Stimulated activated naive CD4-positive, alpha-beta T cell (primary cell): Measurements from ENCODE around the gene ZNF823.

ENCODE experiments used
- DNase-seq, 6 experiments: peaks; one replicate each; lab custom pipeline; 2025; lab: John Stamatoyannopoulos, UW

ZNF823 gene

DNA sequence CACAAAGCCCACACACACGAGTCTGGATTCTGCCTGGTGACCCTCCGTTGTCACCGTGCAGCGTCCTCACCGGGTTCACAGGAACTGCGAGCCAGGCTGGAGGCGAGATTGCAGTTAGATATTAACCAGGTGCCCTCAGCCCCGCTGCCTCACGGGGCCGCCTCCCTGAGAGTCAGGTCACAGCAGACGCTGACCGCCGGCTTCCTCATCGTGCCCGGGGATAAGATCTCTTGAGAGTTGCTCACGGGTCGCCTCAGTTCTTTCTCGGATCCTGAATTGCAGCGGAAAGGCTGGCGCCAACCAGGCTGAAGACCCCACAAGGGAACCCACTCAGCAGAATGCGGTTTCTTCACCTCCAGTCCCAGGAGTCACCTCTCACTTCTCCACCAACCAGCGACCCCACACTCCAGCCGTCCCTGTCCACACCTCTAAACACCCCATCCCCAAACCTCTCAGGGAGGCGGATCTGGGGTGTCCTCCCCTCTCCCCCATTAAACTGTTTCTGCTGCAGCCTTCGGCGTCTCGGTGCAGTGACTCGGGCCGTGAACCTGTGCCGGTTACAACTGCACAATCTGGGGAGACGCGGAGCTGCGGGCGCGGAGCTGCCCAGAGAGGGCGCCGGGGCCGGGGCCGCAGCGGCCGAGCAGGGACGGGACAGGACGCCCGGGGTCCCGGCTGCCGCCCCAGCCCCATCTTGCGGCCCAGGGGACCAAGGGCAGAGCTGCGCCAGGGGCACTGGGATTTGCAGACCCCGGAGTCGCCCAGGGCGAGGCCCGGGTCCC, 591 bp downstream of the ZNF823 start:
- DNase-seq = peak in 5 of 6 experiments; percentile 1 to 66 (median 36)

DNA sequence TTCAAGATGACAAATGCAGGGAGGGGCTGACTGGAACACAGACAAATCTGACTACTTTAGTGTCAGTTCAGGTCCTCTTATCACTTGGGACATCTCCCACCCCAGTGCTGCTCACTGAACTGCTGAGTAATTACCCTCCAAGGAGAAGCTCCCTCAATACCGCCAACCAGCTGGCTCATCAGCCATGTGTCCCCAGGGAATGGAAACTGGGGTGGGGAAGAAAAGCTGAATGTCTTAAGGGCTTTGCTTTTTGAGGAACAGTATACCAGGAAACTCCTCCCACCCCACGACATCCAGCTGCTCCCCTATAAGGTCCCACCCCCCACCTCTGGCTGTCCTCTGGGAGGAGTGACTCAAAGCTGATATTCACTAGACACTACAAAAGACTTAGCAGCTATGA, 2.0 kb downstream of the ZNF823 start:
- DNase-seq = no peak

DNA sequence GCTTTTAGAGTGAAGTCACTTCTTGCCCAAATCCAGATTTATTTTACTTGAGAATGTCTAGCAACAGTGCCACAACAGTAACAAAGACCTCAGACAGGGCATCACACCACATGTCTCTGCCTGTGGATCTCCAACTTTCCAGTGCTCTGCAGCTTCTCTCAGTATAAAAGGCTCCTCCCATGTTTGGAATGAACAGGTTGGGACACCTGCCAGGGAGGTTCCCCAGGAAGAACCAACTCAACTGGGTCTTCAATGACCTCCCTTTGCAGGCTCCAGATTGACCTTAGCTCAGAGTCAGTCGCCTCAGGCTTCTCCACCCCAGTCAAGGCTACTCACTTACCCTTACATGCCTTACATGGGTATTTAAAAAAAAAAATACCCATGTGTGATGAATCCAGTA, 3.4 kb downstream of the ZNF823 start:
- DNase-seq = no peak

DNA sequence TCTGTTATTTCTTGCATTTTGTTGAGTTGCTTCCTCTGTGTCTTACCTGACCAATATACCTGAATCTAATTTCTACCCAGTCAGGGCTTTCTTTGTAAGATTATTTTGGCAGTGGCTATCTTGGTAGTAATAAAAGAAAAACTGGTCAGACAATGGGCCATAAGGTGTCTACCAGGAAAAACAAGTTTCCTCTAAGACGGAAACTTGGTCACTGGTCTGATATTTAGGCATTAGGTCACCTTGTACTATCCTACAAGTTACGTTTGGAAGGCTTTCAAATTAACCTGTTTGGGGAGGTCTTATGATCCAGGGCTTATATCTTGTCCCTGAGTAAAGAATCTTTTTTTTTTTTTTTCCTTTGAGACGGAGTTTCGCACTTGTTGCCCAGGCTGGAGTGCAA, 9.2 kb downstream of the ZNF823 start:
- DNase-seq = no peak

DNA sequence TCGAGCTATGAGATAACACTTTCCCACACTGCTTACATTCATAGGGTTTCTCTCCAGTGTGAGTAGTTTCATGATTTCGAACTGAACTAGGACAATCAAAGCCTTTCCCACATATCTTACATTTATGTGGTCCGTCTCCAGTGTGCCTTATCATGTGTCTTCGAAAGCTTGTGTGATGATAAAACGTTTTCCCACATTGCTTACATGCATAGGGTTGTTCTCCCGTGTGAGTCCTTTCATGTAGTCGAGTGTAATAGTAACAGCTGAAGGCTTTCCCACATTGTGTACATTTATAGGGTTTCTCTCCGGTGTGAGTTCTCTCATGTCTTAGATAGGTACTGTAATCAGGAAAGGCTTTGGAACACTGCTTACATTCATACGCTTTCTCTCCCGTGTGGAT, 16.3 kb downstream of the ZNF823 start:
- no peak for DNase-seq

DNA sequence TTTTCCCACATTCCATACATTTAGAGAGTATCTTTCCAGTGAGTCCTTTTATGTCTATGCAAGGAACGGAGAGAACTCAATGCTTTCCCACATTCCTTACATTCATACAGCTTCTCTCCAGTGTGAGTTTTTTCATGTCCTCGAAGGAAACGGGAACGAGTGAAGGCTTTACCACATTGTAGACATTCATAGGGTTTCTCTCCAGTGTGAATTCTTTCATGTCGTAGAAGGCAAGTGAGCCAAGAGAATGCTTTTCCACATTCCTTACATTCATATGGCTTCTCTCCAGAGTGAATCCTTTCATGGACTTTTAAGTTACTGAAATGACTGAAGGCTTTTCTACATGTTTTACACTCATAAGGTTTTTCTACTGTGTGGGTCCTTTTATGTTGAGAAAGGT, 17.1 kb downstream of the ZNF823 start:
- no peak for DNase-seq

DNA sequence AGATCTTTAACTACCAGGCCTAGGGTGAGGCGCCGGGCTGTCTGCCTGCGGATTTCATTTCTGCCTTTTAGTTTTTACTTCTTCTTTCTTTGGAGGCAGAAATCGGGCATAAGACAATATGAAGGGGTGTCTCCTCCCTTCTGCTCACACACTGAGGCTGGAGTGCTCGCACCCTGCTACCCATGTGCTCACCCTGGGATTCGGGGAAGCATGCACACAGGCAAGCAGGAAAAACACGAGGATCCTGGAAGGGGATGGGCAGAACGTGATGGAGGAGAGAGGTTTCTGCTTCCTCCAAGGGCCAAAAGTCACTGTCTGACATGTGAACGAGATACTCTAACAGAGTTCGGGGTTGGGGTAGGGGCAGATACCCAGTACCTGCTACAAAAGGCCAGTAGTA, 28.4 kb downstream of the ZNF823 start:
- no peak for DNase-seq

DNA sequence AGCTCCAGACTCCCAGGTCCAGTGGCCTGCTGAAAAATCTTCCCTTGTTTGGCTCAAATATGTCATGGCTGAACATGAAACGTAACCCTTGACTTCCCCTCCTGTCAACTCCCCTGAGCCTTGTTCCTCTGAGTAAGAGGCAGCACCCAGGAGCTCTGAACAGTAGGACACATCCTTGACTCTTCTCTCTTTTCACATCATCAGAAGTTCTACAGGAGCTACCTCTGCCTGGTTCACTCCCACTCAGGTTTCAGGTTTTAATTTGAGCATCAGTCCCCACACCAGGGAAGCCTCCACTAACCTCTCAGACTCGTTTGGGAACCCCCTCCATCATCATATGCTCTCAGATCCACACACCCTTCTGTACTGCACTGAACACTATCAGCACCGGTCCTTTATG, 30.3 kb downstream of the ZNF823 start:
- DNase-seq = no peak

DNA sequence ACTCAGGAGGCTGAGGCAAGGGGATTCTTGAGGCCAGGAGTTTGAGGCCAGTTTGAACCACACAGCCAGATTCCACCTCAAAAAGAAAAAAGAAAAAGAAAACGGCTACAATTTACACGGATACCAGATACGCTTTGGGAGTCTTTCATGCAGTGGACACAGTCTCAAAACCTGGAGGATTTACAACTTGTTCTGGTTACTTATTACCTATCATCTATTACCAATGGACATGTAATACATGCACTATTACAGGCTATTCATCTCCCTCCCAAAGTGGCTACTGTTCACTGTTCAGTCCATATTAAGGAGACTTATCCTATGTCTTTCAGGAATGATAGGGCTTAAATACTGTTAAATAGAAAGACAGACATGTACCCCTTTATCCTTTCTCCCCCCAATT, 33.3 kb downstream of the ZNF823 start:
- DNase-seq = no peak

DNA sequence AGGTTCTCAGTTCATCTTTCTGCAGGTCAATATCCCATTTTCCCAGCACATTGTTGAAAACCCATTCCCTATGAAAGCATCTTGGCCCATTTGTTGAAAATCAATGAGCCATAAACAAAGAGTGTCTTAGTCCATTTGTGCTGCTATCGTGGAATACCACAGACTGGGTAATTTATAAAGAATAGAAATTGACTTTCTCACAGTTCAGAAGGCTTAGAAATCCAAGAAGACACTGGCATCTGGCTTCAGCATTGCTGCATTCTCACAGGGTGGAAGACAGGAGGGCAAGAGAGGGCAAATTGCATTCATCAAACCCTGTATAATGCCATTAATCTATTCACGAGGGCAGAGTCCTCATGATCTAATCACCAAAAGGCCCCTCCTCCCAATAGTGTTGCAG, 34.1 kb downstream of the ZNF823 start:
- no peak for DNase-seq

DNA sequence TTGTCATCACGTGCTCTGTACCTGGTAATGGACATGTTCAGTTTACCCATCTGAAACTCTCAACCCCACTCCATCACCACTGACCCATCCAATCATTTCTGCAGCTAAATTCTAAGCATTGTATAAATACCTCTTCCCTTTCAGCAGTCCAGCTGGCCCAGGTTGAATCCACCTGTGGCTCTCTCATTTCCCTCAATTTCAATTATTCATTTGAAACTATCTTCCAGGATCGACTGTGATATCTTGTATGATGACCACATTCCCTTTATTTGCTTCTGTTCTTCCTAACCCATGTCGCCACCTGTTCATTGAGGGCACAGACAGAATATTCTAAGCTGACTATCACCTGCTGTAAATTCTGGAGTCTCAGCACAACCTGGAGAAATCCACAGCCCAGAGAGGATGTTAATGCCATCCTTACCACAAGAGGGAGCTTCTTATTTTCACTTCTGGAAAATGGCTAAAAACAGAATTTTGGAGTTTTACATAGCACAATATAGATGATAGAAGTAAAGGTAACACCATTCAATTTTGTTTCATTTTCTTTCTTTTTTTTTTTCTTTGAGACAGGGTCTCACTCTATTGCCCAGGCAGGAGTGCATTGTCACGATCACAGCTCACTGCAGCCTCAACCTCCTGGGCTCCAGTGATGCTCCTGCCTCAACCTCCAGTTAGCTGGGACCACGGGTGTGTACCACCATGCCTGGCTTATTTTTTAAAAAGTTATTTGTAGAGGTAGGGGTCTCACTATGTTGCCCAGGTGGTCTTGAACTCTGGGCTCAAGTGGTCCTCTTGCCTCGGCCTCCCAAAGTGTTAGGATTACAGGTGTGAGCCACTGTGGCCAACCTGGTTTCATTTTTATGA, 38.6 kb downstream of the ZNF823 start:
- DNase-seq = peak in 2 of 6 experiments; percentile 29 to 33

DNA sequence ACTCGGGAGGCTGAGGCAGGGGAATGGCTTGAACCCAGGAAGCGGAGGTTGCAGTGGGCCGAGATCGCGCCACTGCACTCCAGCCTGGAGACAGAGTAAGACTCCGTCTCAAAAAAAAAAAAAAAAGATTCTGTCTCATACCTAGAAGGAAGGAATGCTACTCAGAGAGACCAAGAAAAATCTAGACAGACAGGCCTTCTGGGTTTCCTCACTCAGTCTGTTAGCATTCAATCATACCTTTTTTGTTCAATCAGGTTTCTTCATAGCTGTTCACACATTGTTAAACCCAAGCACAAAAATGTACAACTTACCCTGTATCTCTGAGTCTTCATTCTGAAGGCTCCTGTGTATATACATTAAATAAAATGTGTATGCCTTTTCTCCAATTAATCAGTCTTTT, 40.5 kb downstream of the ZNF823 start:
- no peak for DNase-seq

DNA sequence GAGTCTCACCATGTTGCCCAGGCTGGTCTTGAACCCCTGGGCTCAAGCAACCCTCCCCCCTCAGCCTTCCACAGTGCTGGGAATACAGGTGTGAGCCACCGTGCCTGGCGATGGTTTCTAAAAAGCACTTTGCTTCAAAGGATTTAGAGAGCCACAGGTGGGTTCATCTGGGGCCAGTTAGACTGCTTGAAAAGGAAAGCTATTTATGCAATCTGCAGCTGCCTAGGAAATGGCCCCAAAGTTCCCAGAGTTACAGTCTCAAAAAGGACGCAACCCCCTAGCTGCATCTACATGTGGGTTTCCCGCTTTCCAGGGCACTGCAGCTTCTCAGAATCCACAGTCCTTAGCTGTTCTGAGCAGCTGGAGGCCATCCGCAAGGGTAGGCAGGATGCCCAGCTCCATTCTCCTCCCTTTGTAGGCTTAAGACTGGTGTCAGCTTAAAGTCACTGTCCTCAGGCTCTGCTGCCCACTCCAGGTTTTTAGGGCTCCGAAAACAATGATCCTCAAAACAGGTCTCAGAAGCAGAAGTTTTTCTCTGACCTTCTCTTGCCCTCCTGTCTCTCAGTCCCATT, 41.4 kb downstream of the ZNF823 start:
- DNase-seq = no peak

DNA sequence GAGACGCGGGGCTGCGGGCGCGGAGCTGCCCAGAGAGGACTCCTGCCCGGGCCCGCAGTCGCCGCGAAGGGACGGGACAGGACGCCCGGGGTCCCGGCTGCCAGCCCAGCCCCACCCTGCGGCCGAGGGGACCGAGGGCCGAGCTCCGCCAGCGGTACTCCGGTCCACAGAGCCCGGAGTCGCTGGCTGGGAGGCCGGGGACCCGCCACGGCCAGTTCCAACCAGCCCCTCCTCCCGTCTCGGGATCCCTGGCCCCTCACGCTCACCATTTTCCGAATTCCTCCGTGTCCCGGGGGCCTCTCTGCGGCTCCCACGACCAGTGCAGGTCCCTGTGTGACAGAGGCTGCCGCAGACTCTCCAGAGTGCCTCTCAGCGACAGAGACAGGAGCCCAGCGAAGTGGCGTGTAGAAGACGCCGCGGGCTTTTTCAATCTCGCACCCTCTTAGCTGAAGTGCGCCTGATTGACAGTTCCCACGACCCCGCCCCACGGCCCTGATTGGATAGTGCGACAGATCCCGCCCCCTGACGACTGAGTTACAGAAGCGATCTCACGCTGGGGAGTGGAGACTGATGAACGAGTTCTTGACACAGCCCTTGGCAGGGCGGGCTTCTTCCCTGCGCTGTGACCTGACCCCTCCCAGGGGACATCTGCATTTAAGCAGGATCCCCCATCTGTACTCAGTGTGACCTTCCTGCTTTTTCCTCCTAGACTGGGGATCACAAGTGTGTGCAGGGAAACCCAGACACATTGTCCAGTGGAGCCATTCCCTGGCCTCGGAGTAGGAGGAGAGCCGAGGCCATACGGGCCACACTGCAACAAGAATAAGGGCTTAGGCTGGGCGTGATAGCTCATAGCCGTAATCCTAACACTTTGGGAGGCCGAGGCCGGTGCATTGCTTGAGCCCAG, 44.0 kb downstream of the ZNF823 start:
- DNase-seq = peak; percentile 54 to 83 (median 74)

DNA sequence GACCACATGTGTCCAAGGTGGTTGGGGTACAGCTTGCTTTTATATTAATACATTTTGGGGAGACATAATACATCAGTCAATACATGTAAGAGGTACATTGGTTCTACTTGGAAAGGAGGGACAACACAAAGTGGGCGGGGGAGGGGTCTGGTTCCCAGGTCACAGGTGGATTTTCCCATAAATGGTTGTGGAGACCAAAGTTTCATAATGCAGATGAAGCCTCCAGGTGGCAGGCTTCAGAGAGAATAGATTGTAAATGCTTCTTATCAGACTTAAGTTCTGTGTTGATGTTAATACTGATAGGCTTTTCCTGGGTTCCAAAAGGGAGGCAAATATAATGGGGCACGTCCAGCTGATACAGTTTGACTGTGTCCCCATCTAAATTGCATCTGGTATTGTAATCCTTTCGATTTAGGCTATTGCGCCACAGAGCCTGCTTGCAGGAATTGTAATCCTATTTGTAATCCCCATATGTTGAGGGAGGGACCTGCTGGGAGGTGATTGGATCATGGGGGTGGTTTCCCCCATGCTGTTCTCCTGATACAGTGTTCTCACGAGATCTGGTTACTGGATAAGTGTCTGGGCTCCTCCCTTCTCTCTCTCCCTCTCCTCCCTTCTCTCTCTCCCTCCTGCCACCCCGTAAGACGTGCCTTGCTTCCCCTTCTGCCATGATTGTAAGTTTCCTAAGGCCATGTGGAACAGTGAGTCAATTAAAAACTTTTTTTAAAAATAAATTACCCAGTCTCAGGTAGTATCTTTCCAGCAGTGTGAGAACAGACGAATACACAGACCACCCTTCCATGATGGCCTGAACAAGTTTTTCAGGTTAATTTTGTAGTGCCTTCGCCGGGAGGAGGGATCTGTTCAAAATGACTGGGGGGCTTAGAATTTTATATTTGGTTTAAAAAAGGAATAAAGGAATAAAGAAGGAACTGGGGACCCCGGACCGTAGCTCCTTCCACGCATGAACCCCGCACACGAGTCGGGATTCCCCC, 44.9 kb downstream of the ZNF823 start:
- DNase-seq = no peak

DNA sequence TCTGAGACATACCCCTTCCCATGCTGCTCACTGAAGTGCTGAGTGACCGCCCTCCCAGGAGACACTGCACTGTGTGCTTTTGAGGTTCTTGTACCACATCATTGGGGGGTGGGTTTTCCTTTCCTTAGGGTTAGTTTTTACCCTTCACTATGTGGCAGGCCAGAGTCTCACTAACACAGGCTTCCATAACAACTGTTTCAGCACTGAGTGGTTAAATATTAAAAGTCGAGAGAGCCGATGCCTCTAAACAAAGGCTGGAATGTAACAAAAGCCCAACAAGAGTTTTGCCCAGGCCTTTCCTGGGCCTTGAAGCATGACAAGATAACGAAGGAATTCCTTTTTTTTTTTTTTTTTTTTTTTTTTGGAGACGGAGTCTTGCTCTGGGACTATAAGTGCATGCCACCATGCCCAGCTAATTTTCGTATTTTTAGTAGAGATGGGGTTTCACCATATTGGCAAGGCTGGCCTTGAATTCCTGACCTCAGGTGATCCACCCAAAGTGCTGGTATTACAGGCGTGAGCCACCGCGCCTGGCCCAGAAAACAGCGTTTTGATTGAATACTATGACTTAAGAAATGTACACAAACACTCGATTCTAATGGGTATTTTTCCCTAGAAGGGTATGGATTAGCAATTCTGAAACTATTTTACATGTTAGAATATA, 46.5 kb downstream of the ZNF823 start:
- no peak for DNase-seq

DNA sequence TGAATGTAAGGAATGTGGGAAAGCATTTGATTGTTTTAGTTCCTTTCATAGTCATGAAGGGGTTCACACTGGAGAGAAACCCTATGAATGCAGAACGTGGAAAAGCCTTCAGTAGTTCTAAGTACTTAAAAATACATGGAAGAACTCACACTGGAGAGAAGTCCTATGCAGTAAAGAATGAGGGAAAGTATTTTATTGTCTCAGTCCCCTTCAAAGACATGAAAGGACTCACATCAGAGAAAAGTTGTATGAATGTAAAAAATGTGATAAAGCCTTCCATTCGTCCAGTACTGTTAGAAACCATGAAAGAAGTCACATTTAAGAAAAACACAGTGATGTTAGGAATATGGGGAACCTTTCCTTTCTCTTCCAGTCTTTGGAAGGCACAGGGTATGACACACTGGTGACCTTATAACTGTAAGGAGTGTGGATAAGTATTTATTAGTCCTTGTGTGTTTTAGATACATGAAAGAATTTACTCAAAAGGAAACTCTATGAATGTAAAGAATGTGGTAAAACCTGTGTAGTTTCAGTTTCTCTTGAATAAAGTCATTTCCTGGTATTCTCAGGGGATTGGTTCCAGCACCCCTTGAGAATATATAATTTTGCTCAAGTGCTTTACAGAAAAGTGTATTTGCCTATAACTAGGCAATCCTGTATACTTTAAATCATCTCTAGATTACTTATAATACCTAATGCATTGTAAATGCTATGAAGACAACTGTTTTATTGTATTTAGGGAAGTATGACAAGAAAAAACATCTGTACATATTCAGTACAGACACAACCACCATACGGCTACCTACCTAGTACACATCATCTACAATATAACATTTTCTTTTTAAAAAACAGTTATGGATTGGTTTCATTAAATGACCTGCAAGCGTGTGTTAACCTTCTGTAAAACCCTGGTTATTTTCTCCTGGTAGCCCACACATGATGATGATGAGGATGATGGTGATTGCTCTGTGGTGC, 52.8 kb downstream of the ZNF823 start:
- DNase-seq = no peak

DNA sequence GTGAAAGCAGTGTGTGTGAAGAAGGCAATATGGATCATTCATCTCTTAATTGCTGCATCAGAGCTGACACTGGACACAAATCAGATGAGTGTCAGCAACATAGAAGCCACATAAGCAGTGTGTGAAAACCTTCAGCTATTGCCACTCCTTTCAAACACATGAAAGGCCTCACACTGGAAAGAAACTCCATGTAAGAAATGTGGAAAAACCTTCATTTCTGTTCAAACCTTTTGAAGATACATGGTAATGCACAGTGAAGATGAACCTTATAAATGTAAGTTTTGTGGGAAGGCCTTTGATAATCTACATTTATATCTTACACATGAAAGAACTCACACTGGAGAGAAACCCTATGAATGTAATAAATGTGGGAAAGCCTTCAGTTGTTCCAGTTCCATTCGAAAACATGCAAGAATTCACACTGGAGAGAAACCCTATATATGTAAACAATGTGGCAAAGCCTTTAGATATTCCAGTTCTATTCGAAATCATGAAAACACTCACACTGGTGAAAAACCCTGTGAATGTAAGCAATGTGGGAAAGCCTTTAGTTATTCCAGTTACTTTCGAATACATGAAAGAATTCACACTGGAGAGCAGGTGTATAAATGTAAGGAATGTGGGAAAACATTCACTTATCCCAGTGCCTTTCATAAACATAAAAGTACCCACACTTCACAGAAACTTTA, 53.6 kb downstream of the ZNF823 start:
- DNase-seq = no peak
